Karpas-422 (cell line): ENCODE measurements around the gene RNF11. TPM values are rescaled to one million over a fixed set of nuclear protein-coding genes. Genes with fewer than 3 reads are reported as not detected.

Source experiments
- DNase-seq: peaks from one replicate; pipeline ENCODE4 v3.0.0-alpha.2; 2015
- H2AFZ ChIP-seq: fragments of 200-600 bp; sonication (generic); 2 replicates; pipeline ENCODE4 v1.6.1; 2014; ENCODE audit warnings: antibody characterized with exemption, low read length, mixed read lengths
- H3K27ac ChIP-seq: fragments of 200-600 bp; sonication (generic); 2 replicates; pipeline ENCODE4 v1.5.1; 2014; ENCODE audit warnings: mild to moderate bottlenecking, low read length, moderate library complexity
- H3K27me3 ChIP-seq: fragments of 200-600 bp; sonication (generic); 2 replicates; pipeline ENCODE4 v1.6.1; 2014; ENCODE audit warnings: low read length, mixed read lengths
- H3K36me3 ChIP-seq: fragments of 200-600 bp; sonication (generic); 2 replicates; pipeline ENCODE4 v1.6.1; 2014; ENCODE audit warnings: low read length, mixed read lengths; ENCODE audit not compliant: insufficient read depth
- H3K4me1 ChIP-seq: fragments of 200-600 bp; sonication (generic); 2 replicates; pipeline ENCODE4 v1.6.1; 2014; ENCODE audit warnings: mild to moderate bottlenecking, low read length, mixed read lengths
- H3K4me2 ChIP-seq: fragments of 200-600 bp; sonication (generic); 2 replicates; pipeline ENCODE4 v1.6.1; 2014; ENCODE audit warnings: low read length, low read depth, mild to moderate bottlenecking; ENCODE audit not compliant: poor library complexity, severe bottlenecking
- H3K4me3 ChIP-seq: fragments of 200-600 bp; sonication (generic); 2 replicates; pipeline ENCODE4 v1.5.1; 2014; ENCODE audit warnings: mild to moderate bottlenecking, antibody characterized with exemption, low read length, mixed read lengths
- H3K79me2 ChIP-seq: fragments of 200-600 bp; sonication (generic); 2 replicates; pipeline ENCODE4 v1.6.1; 2014; ENCODE audit warnings: mild to moderate bottlenecking, low read length, mixed read lengths
- H3K9ac ChIP-seq: fragments of 200-600 bp; sonication (generic); 2 replicates; pipeline ENCODE4 v1.6.0; 2014; ENCODE audit warnings: low read length
- H3K9me2 ChIP-seq: fragments of 200-600 bp; sonication (generic), shearing (Covaris generic); replicated peaks from 2 replicates; pipeline ENCODE4 v1.6.0; 2014; ENCODE audit warnings: mild to moderate bottlenecking, low read length, moderate library complexity; ENCODE audit not compliant: insufficient read depth
- H3K9me3 ChIP-seq: fragments of 300-700, 200-600 bp; sonication (generic); 2 replicates; pipeline ENCODE4 v1.6.1; 2014; ENCODE audit warnings: low read length, mixed read lengths
- H4K20me1 ChIP-seq: fragments of 200-600 bp; sonication (generic); 2 replicates; pipeline ENCODE4 v1.6.1; 2014; ENCODE audit warnings: mild to moderate bottlenecking, antibody characterized with exemption, low read length, low read depth; ENCODE audit not compliant: insufficient read depth
- total RNA-seq: library from RNA; depleted of rRNA; stranded (reverse); fragments of >200 nt; shearing (Covaris generic); gene quantifications from 2 replicates; pipeline ENCODE4 v1.2.3, GENCODE V29; 2014; ENCODE audit warnings: low replicate concordance

Gene RNF11
- total RNA-seq, 1 experiment from 2014 or later: 12.3 TPM

DNA sequence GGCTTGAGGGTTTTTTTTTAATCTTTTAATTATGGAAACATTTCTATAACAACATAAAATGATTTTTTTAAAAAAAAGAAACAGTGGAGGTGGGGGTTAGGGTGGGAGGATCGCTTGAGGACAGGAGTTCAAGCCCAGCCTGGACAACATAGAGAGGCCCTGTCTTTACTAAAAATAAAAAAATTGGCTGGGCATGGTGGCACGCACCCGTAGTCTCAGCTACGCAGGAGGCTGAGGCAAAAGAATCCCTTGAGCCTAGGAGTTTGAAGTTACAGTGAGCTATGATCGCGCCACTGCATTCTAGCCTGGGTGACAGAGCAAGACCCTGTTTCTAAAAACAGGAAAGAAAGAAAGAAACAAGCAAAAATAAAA is 32.2 kb upstream of the RNF11 start:
- Histone ChIP-seq H3K27ac (no peak overlapping the region), H4K20me1 (no peaks in the 10 kb centered on the region), H3K36me3 (no peaks in the 10 kb centered on the region), H3K4me3 (no peak overlapping the region), H3K79me2 (no peaks in the 10 kb centered on the region), H3K4me2 (no peak overlapping the region), H2AFZ (no peak overlapping the region), H3K9ac (no peak overlapping the region), H3K27me3 (no peaks in the 10 kb centered on the region), H3K9me3 (no peaks in the 10 kb centered on the region), H3K4me1 (no peaks in the 10 kb centered on the region), H3K9me2 (no peaks in the 10 kb centered on the region)
- no peak for DNase-seq

DNA sequence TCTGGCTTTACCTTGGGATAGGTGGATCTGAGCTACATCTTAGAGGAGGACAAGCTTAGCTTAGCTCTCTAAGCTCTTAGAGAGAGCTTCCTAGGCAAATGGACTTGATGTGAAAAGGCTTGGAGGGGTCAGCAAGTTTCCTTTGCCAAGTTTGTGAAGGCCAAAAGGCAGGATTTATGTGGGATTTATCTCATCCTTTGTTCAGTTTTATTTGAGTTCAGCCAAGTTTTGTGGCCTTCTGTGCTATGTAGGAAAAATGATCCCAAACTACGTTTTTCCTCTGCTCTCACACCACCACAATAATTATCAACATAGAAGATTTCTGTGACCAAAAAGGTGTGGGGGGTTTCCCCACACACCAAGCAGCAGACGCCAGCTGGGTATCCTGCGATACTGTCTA is 26.0 kb upstream of the RNF11 start:
- Histone ChIP-seq H3K36me3 (no peaks in the 10 kb centered on the region), H3K79me2 (no peaks in the 10 kb centered on the region), H3K9me2 (no peaks in the 10 kb centered on the region), H4K20me1 (no peaks in the 10 kb centered on the region), H2AFZ (no peak overlapping the region), H3K4me1 (no peaks in the 10 kb centered on the region), H3K27me3 (no peaks in the 10 kb centered on the region), H3K4me3 (no peak overlapping the region), H3K27ac (no peak overlapping the region), H3K9ac (no peak overlapping the region), H3K4me2 (no peak overlapping the region), H3K9me3 (no peaks in the 10 kb centered on the region)
- no peak for DNase-seq

DNA sequence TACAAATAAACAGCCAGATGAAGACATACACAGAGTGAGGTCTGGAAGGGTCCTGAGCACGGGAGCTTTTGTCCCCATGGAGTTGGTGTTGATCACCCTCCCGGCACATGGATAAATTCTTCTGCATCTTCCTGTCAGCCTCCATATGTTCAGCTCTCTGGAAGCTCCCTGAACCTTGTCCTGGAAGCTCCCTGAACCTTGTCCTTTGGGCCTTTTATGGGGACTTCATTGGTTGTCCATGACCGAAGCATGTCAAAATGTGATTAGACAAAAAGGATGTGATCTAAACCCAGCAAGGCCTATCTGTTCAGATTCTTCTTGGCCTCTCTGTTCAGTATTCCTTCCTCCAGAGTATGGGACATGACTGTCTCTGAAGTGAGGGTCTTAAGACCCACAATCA is 25.4 kb upstream of the RNF11 start:
- Histone ChIP-seq H3K27me3 (no peaks in the 10 kb centered on the region), H3K4me1 (no peaks in the 10 kb centered on the region), H3K27ac (no peak overlapping the region), H3K36me3 (no peaks in the 10 kb centered on the region), H4K20me1 (no peaks in the 10 kb centered on the region), H3K4me2 (no peak overlapping the region), H3K9me2 (no peaks in the 10 kb centered on the region), H3K79me2 (no peaks in the 10 kb centered on the region), H3K4me3 (no peak overlapping the region), H3K9me3 (no peaks in the 10 kb centered on the region), H2AFZ (no peak overlapping the region), H3K9ac (no peak overlapping the region)
- DNase-seq: no peak

DNA sequence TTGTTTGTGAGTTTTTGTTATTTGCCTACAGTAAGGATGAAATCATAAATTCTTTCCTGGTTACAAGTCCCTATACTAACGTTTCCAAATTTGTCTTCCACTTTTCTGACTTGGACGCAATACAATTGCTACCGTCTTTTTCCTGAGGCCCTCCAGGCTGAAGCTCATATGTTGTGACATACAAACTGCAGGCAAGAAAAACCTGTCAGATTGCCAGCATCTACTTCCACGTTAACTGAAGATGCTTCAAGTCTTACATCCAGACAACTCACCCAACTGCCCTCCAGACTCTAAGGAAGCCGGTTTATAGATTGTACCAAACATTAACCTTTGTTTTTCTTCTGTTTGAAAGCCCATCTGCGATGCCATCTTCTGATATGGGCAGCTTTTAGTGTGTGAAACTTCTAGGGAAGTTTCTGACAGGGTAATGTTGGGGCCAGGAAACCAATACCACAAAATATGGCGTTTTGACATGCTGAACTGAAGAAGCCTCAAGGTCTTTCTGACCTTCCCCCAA is 21.4 kb upstream of the RNF11 start:
- H2AFZ ChIP-seq: no peak overlapping the region

DNA sequence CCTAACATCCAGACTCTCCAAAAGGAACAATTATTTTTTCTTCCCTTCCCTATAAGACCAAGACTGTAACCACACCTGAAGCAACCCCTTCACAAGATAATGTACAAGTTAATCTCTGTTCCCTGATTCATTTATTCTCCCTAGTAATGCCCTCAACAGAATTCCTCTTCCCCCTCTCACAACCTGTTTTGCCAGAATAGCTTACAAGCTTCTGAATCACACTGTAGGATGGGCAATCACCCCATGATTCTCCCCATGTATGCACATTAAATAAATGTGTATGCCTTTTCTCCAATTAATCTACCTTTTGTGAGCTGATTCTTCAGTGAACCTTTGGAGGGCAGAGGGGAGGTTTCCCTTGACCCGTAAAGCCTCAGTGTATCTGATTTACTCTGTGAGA is 20.9 kb upstream of the RNF11 start:
- Histone ChIP-seq H3K4me3 (no peak overlapping the region), H4K20me1 (no peaks in the 10 kb centered on the region), H3K9ac (no peak overlapping the region), H3K9me2 (no peaks in the 10 kb centered on the region), H3K9me3 (no peaks in the 10 kb centered on the region), H3K79me2 (no peaks in the 10 kb centered on the region), H3K4me2 (no peak overlapping the region), H3K27ac (no peak overlapping the region), H3K27me3 (no peaks in the 10 kb centered on the region), H2AFZ (no peak overlapping the region), H3K36me3 (no peaks in the 10 kb centered on the region), H3K4me1 (no peaks in the 10 kb centered on the region)
- DNase-seq: no peak

More for the DNA sequence above, 21.4 kb upstream of the RNF11 start:
- no peaks in the 10 kb centered on the region for H3K27me3 ChIP-seq
- no peak overlapping the region for H3K4me2 ChIP-seq
- DNase-seq: no peak
- H3K27ac ChIP-seq: no peak overlapping the region
- no peaks in the 10 kb centered on the region for H3K36me3 ChIP-seq
- H3K79me2 ChIP-seq: no peaks in the 10 kb centered on the region
- no peak overlapping the region for H3K4me3 ChIP-seq
- H4K20me1 ChIP-seq: no peaks in the 10 kb centered on the region
- no peak overlapping the region for H3K9ac ChIP-seq
- no peaks in the 10 kb centered on the region for H3K4me1 ChIP-seq
- H3K9me3 ChIP-seq: no peaks in the 10 kb centered on the region
- no peaks in the 10 kb centered on the region for H3K9me2 ChIP-seq

DNA sequence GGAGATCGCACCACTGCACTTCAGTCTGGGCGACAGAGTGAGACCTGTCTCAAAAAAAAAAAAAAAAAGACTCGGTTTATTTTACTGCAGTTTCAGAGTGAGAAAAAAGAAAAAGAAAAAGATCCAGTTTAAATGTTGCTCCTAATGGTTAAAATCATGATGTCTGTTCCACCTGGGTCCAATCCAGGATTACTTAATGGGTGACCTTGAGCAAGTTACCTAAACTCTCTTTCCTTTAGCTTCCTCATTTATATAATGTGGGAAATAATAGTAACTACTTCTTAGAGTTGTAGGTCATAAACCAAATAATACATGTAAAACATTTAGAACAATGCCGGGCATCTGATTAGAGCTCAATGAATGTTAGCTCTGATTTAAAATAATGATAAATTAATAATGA is 19.4 kb upstream of the RNF11 start:
- H3K4me3 ChIP-seq: no peak overlapping the region
- DNase-seq: no peak
- no peak overlapping the region for H3K4me2 ChIP-seq
- no peak overlapping the region for H3K27ac ChIP-seq
- H3K79me2 ChIP-seq: no peaks in the 10 kb centered on the region
- no peaks in the 10 kb centered on the region for H3K36me3 ChIP-seq
- no peaks in the 10 kb centered on the region for H3K9me2 ChIP-seq
- no peak overlapping the region for H2AFZ ChIP-seq
- no peaks in the 10 kb centered on the region for H3K9me3 ChIP-seq
- H3K4me1 ChIP-seq: no peaks in the 10 kb centered on the region
- no peak overlapping the region for H3K9ac ChIP-seq
- no peaks in the 10 kb centered on the region for H3K27me3 ChIP-seq
- H4K20me1 ChIP-seq: no peaks in the 10 kb centered on the region

DNA sequence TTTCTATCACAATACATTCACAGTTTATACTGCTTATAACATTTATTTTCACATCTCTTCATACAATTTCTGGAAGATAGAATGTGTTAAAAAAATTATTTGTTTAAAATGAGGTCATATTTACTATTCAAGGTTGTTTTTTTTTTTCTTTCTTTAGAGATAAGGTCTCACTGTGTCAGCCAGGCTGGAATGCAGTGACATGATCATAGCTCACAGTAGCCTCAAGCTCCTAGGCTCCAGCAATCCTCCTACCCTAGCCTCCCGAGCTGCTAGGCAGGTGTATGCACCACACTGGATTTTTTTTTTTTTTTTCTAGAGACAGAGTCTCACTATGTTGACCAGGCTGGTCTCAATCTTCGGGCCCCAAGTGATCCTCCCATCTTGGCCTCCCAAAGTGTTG is 19.0 kb upstream of the RNF11 start:
- Histone ChIP-seq H3K27ac (no peak overlapping the region), H3K9me3 (no peaks in the 10 kb centered on the region), H3K9me2 (no peaks in the 10 kb centered on the region), H4K20me1 (no peaks in the 10 kb centered on the region), H3K79me2 (no peaks in the 10 kb centered on the region), H3K4me1 (no peaks in the 10 kb centered on the region), H2AFZ (no peak overlapping the region), H3K4me3 (no peak overlapping the region), H3K9ac (no peak overlapping the region), H3K27me3 (no peaks in the 10 kb centered on the region), H3K4me2 (no peak overlapping the region), H3K36me3 (no peaks in the 10 kb centered on the region)
- DNase-seq: no peak

DNA sequence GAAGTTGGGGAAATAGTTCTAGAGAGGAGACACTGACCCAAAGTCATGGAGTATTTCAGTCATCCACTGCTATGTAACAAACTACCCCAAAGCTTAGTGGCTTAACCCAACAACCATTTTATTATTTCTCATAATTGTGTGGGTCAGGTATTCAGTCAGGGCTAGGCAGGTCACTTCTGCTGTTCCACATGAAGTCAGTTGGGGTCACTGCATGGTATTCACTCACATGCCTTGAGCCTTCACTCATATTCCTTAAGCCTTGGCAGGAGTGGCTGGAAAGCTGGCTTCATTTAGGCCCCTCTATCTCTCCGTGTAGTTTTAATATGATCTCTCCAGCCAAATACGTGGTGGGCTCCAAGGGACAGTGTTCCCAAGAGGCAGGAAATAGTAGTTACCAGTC is 17.5 kb upstream of the RNF11 start:
- Histone ChIP-seq H3K4me2 (no peak overlapping the region), H3K36me3 (no peaks in the 10 kb centered on the region), H3K79me2 (no peaks in the 10 kb centered on the region), H2AFZ (no peak overlapping the region), H3K9ac (no peak overlapping the region), H4K20me1 (no peaks in the 10 kb centered on the region), H3K9me2 (no peaks in the 10 kb centered on the region), H3K4me3 (no peak overlapping the region), H3K27me3 (no peaks in the 10 kb centered on the region), H3K4me1 (no peaks in the 10 kb centered on the region), H3K9me3 (no peaks in the 10 kb centered on the region), H3K27ac (no peak overlapping the region)
- no peak for DNase-seq

DNA sequence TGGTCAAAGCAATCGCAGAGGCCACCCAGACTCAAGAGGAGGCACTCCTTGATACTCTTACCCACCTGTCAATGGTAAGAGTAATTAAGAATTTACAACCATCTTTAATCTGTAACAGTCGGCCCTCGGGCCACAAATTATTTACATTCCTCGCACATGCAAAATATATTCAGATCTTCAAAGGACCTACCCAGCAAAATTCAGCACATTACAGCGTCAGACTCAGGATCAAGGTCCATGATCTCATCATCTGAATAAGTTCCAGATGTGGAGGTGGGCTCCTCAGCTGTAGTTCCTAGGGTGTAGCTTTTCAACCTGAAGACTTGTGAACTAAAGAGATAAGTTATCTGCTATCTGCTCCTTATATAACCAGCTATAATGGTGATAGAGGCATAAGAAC is 17.1 kb upstream of the RNF11 start:
- no peaks in the 10 kb centered on the region for H4K20me1 ChIP-seq
- no peak overlapping the region for H2AFZ ChIP-seq
- no peaks in the 10 kb centered on the region for H3K79me2 ChIP-seq
- no peaks in the 10 kb centered on the region for H3K9me3 ChIP-seq
- no peaks in the 10 kb centered on the region for H3K36me3 ChIP-seq
- H3K27me3 ChIP-seq: no peaks in the 10 kb centered on the region
- H3K9me2 ChIP-seq: no peaks in the 10 kb centered on the region
- H3K9ac ChIP-seq: no peak overlapping the region
- no peak overlapping the region for H3K27ac ChIP-seq
- H3K4me3 ChIP-seq: no peak overlapping the region
- no peak for DNase-seq
- H3K4me1 ChIP-seq: no peaks in the 10 kb centered on the region
- H3K4me2 ChIP-seq: no peak overlapping the region
